Stimulated activated CD8-positive, alpha-beta memory T cell treated with anti-CD3 and anti-CD28 coated beads, Interleukin-15, amount 100 ng/mL, for 4 hours (primary cell): Measurements from ENCODE around the gene ACKR4.

Source experiments
- DNase-seq, 2 donors: peaks; one replicate each; pipeline ENCODE4 v3.0.0-alpha.2; 2020; ENCODE audit warnings: low read depth in 2 of 2

ACKR4 gene

DNA sequence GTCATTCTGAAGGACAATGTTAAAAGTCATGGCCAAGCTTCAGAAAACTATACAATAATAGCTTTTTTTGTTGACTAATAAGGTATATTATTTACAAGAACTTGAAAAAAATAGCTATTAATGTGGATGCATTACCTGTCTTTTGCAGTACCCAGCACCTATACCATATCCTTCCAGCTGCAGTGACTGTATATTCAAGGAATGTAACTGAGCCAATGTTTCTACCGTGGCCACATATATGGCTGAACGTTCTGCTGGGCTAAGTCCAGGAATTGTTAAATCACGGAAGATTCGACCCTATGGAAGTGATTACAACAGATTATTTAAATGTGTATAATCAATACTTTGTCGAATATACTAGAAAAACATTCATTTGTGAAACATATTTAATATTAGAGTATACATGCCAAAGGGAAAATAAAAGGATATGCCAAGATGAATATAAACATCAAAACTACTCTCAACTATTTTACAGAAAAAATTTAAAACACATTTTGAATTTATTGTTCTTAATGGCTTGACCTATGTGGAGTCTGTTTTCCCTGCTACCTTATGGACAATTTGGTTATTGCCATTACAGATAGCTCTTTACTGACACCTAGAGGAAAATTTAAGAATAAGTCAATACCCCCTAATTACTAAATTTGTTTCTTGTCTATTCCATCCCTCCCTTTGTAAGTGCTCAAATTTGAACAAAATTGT is 44.9 kb downstream of the ACKR4 start:
- DNase-seq = no peak

DNA sequence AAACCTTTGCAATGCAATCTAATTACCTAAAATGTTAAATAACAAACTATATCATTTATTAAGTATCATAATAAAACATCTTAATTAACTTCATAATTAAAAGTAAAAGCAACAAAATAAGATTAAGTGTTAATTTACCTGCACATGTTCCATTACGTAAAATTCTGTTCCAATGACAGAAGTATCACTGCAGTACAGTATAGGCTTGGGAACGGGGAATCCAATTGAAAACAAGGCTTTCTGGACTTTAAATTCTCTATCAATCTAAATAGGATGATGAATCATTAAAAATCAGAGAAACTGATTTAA is 45.4 kb downstream of the ACKR4 start:
- no peak for DNase-seq

DNA sequence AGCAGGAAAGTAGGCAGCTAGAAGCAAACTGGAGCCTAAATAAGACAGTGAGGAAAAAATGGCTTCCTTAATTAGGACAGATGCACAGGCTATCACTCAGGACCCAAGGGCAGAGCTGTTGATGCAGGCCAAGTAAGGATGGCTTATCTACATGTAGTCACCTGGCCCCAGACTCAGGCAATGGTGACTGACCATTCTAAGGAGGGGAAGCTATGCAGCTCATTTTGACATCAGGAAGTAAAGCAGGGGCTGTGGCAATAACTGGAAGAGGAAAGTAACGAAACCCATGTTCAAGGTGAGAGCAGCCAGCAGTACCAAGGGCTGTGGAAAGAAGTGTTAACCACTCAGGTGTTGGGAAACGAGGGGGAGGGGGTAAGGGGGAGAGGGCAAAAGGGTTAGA is 46.3 kb downstream of the ACKR4 start:
- no peak for DNase-seq

DNA sequence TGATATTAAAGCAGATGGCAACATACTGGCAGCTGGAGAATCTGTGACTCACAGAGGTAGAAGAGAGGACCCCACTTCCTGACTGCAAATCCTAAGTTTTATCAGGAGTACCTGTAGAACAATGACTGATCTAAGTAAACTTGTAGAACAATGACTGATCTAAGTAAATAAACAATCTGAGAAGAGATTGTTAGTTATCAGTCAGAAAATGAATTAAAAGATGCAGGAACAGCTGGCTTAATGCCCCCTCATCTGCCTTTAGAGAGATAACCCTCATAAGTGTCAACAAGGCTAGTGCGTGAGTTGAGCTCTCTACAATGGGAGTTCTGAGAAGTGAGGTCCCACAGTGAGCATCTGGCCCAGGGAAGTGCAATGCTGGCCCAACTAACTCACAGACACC is 48.0 kb downstream of the ACKR4 start:
- DNase-seq = no peak

DNA sequence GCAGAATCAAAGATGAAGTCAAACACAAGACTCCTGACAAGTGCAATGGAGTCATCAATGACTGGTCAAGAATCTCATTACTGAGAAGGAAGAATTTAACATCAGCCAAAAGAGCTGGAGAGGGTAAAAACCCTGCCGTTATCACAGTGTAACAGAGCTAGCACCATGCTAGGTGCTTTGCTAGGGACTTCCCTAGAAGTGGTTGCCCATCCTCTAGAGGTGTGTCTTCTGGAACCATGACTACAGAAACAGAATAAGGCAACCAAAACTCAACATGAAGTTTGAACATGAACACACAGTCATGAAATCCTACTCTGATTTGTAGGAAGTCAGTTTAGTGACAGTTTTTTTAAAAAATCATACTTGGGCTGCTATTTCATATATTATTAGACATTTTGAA is 53.1 kb downstream of the ACKR4 start:
- DNase-seq = no peak
